Ishikawa (cell line): ENCODE measurements around the gene CLEC14A.

ENCODE experiments used
- CEBPB ChIP-seq: IDR thresholded peaks from 2 replicates; pipeline ENCODE4 v1.6.1; 2012
- CREB1 ChIP-seq: IDR thresholded peaks from 2 replicates; pipeline ENCODE4 v1.6.1; 2012; ENCODE audit warnings: low read depth
- EGR1 ChIP-seq: IDR thresholded peaks from 2 replicates; pipeline ENCODE4 v1.6.1; 2012
- EP300 ChIP-seq: IDR thresholded peaks from 2 replicates; pipeline ENCODE4 v1.6.1; 2012; ENCODE audit warnings: borderline replicate concordance
- FOXM1 ChIP-seq: IDR thresholded peaks from 2 replicates; pipeline ENCODE4 v1.6.1; 2012; ENCODE audit warnings: low read depth, borderline replicate concordance
- MAX ChIP-seq: IDR thresholded peaks from 2 replicates; pipeline ENCODE4 v1.6.1; 2012
- NFIC ChIP-seq: IDR thresholded peaks from 2 replicates; pipeline ENCODE4 v1.6.1; 2012
- RAD21 ChIP-seq: IDR thresholded peaks from 2 replicates; pipeline ENCODE4 v1.6.1; 2012; ENCODE audit warnings: low read depth
- TAF1 ChIP-seq: IDR thresholded peaks from 2 replicates; pipeline ENCODE4 v1.6.1; 2012; ENCODE audit warnings: low read depth, mild to moderate bottlenecking
- TCF12 ChIP-seq: IDR thresholded peaks from 2 replicates; pipeline ENCODE4 v1.6.1; 2012; ENCODE audit warnings: low read depth
- TEAD4 ChIP-seq: IDR thresholded peaks from 2 replicates; pipeline ENCODE4 v1.6.1; 2012
- YY1 ChIP-seq: IDR thresholded peaks from 2 replicates; pipeline ENCODE4 v1.6.1; 2012; ENCODE audit warnings: low read depth
- ZBTB7A ChIP-seq: IDR thresholded peaks from 2 replicates; pipeline ENCODE4 v1.6.1; 2012; ENCODE audit warnings: low read depth
- TF ChIP-seq, protein P1 (sequence below): IDR thresholded peaks from 2 replicates; pipeline ENCODE4 v1.6.1; 2012; ENCODE audit warnings: low read depth, mild to moderate bottlenecking
- TF ChIP-seq, protein P2 (sequence below): IDR thresholded peaks from 2 replicates; pipeline ENCODE4 v1.6.1; 2012

Gene CLEC14A

DNA sequence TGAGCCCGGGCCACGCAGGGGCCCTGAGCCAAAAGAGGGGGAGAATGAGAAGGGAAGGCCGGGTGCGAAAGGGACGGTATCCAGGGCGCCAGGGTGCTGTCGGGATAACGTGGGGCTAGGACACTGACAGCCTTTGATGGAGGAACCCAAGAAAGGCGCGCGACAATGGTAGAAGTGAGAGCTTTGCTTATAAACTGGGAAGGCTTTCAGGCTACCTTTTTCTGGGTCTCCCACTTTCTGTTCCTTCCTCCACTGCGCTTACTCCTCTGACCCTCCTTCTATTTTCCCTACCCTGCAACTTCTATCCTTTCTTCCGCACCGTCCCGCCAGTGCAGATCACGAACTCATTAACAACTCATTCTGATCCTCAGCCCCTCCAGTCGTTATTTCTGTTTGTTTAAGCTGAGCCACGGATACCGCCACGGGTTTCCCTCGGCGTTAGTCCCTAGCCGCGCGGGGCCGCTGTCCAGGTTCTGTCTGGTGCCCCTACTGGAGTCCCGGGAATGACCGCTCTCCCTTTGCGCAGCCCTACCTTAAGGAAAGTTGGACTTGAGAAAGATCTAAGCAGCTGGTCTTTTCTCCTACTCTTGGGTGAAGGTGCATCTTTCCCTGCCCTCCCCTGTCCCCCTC is 45.2 kb downstream of the CLEC14A start:
- TF ChIP-seq EGR1 (no peak), TAF1 (no peak), NFIC (no peak), EP300 (no peak), ZBTB7A (no peak), YY1 (no peak), CREB1 (no peak), MAX (no peak), CEBPB (no peak), TEAD4 (no peak), RAD21 (no peak), FOXM1 (no peak), TCF12 (no peak)
- TF ChIP-seq, protein P1, sequence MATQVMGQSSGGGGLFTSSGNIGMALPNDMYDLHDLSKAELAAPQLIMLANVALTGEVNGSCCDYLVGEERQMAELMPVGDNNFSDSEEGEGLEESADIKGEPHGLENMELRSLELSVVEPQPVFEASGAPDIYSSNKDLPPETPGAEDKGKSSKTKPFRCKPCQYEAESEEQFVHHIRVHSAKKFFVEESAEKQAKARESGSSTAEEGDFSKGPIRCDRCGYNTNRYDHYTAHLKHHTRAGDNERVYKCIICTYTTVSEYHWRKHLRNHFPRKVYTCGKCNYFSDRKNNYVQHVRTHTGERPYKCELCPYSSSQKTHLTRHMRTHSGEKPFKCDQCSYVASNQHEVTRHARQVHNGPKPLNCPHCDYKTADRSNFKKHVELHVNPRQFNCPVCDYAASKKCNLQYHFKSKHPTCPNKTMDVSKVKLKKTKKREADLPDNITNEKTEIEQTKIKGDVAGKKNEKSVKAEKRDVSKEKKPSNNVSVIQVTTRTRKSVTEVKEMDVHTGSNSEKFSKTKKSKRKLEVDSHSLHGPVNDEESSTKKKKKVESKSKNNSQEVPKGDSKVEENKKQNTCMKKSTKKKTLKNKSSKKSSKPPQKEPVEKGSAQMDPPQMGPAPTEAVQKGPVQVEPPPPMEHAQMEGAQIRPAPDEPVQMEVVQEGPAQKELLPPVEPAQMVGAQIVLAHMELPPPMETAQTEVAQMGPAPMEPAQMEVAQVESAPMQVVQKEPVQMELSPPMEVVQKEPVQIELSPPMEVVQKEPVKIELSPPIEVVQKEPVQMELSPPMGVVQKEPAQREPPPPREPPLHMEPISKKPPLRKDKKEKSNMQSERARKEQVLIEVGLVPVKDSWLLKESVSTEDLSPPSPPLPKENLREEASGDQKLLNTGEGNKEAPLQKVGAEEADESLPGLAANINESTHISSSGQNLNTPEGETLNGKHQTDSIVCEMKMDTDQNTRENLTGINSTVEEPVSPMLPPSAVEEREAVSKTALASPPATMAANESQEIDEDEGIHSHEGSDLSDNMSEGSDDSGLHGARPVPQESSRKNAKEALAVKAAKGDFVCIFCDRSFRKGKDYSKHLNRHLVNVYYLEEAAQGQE, result no peak
- TF ChIP-seq, protein P2, sequence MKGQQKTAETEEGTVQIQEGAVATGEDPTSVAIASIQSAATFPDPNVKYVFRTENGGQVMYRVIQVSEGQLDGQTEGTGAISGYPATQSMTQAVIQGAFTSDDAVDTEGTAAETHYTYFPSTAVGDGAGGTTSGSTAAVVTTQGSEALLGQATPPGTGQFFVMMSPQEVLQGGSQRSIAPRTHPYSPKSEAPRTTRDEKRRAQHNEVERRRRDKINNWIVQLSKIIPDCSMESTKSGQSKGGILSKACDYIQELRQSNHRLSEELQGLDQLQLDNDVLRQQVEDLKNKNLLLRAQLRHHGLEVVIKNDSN, result no peak

- TF ChIP-seq CREB1 (no peak), TEAD4 (no peak), CEBPB (no peak), TCF12 (no peak), EP300 (no peak), MAX (no peak)
- TF ChIP-seq, protein P1, result no peak
These were observed 46.0 kb downstream of the CLEC14A start for GRCh38 chr14:38209572-38210557.

GRCh38 chr14:38208618-38209562 is 47.0 kb downstream of the CLEC14A start:
- TF ChIP-seq TAF1 (no peak), TEAD4 (no peak), NFIC (no peak), EGR1 (no peak), FOXM1 (no peak), MAX (no peak), EP300 (no peak), TCF12 (no peak), ZBTB7A (no peak), YY1 (no peak), CEBPB (no peak), RAD21 (no peak), CREB1 (no peak)
- TF ChIP-seq, protein P1, result no peak
- TF ChIP-seq, protein P2, result no peak
